GM23248 (cell line): ENCODE measurements around the gene TACR2. TPM values are rescaled to one million over a fixed set of nuclear protein-coding genes. Genes with fewer than 3 reads are reported as not detected.

Experiments used
- DNase-seq: peaks from one replicate; pipeline ENCODE4 v3.0.0-alpha.2; 2015
- H2AFZ ChIP-seq: fragments of 200-600 bp; sonication (generic); 2 replicates; pipeline ENCODE4 v1.6.1; 2016; ENCODE audit warnings: antibody characterized with exemption
- H3F3A ChIP-seq: fragments of 200-600 bp; sonication (generic); 2 replicates; pipeline ENCODE4 v1.6.1; 2016; ENCODE audit warnings: mild to moderate bottlenecking, antibody characterized with exemption, mixed run types; ENCODE audit not compliant: insufficient read depth
- H3K27ac ChIP-seq: fragments of 200-600 bp; sonication (generic); 2 replicates; pipeline ENCODE4 v1.5.1; 2016; ENCODE audit warnings: mild to moderate bottlenecking
- H3K27me3 ChIP-seq: fragments of 200-600 bp; sonication (generic); replicated peaks from 2 replicates; pipeline ENCODE4 v1.6.1; 2016; ENCODE audit warnings: mild to moderate bottlenecking; ENCODE audit not compliant: insufficient read depth
- H3K36me3 ChIP-seq: fragments of 200-600 bp; sonication (generic); 2 replicates; pipeline ENCODE4 v1.6.1; 2016; ENCODE audit warnings: low read depth, mild to moderate bottlenecking
- H3K4me1 ChIP-seq: fragments of 200-600 bp; sonication (generic); 2 replicates; pipeline ENCODE4 v1.6.1; 2016; ENCODE audit warnings: mild to moderate bottlenecking; ENCODE audit not compliant: insufficient read depth
- H3K4me2 ChIP-seq: fragments of 200-600 bp; sonication (generic); one replicate; pipeline ENCODE4 v1.6.1; 2016; ENCODE audit warnings: mild to moderate bottlenecking; ENCODE audit not compliant: unreplicated experiment
- H3K4me3 ChIP-seq: fragments of 200-600 bp; sonication (generic); 2 replicates; pipeline ENCODE4 v1.5.1; 2016; ENCODE audit warnings: mild to moderate bottlenecking
- H3K79me2 ChIP-seq: fragments of 200-600 bp; sonication (generic); 2 replicates; pipeline ENCODE4 v1.6.1; 2016; ENCODE audit warnings: mild to moderate bottlenecking; ENCODE audit not compliant: insufficient read depth
- H3K9ac ChIP-seq: fragments of 200-600 bp; sonication (generic); 2 replicates; pipeline ENCODE4 v1.6.1; 2016; ENCODE audit warnings: mild to moderate bottlenecking
- H3K9me2 ChIP-seq: fragments of 200-600 bp; sonication (generic); 2 replicates; pipeline ENCODE4 v1.6.1; 2016; ENCODE audit warnings: mixed run types, mild to moderate bottlenecking, moderate library complexity; ENCODE audit not compliant: insufficient read depth
- H3K9me3 ChIP-seq: fragments of 200-600 bp; sonication (generic); one replicate; pipeline ENCODE4 v1.6.1; 2017; ENCODE audit warnings: low read depth
- H4K20me1 ChIP-seq: fragments of 200-600 bp; sonication (generic); 2 replicates; pipeline ENCODE4 v1.6.0; 2016; ENCODE audit not compliant: insufficient read depth
- EZH2 ChIP-seq: fragments of 200-600 bp; sonication (generic); IDR thresholded peaks from 2 replicates; pipeline ENCODE4 v1.6.1; 2018; ENCODE audit warnings: antibody characterized with exemption, mild to moderate bottlenecking; ENCODE audit not compliant: insufficient read depth, poor library complexity, severe bottlenecking
- EZH2phosphoT487 ChIP-seq: fragments of 200-600 bp; sonication (generic); IDR thresholded peaks from 2 replicates; pipeline ENCODE4 v1.6.1; 2018; ENCODE audit warnings: antibody characterized with exemption, moderate library complexity, mild to moderate bottlenecking, low read depth; ENCODE audit not compliant: insufficient read depth
- WGBS, 2 experiments: methylation state at CpG; one replicate each; pipeline ENCODE4 v1.1.6; 2015 to 2017; ENCODE audit warnings: low lambda C conversion rate in 2 of 2, low coverage in 1 of 2; ENCODE audit errors: missing lambda C conversion rate in 2 of 2; 5-methylcytosine and 5-hydroxymethylcytosine counted together
- in situ Hi-C: fragments of 300-500 bp; cut with MboI; formaldehyde crosslinking; loops from 2 replicates; pipeline ENCODE4 v1.15.0; 2020
- polyA plus RNA-seq: library from polyadenylated mRNA; unstranded; fragments of >200 nt; fragmentation: Nextera tagmentation; extraction: Ambion mirVana; gene quantifications from 2 replicates; pipeline ENCODE4 v1.2.1, GENCODE V29; 2016
- total RNA-seq: library from RNA; depleted of rRNA; stranded (reverse); fragments of >200 nt; shearing (Covaris generic); gene quantifications from 2 replicates; pipeline ENCODE4 v1.2.3, GENCODE V29; 2014

Gene TACR2
- total and polyA plus RNA-seq, 2 experiments from 2014 or later = 0.24 to 0.54 TPM

DNA sequence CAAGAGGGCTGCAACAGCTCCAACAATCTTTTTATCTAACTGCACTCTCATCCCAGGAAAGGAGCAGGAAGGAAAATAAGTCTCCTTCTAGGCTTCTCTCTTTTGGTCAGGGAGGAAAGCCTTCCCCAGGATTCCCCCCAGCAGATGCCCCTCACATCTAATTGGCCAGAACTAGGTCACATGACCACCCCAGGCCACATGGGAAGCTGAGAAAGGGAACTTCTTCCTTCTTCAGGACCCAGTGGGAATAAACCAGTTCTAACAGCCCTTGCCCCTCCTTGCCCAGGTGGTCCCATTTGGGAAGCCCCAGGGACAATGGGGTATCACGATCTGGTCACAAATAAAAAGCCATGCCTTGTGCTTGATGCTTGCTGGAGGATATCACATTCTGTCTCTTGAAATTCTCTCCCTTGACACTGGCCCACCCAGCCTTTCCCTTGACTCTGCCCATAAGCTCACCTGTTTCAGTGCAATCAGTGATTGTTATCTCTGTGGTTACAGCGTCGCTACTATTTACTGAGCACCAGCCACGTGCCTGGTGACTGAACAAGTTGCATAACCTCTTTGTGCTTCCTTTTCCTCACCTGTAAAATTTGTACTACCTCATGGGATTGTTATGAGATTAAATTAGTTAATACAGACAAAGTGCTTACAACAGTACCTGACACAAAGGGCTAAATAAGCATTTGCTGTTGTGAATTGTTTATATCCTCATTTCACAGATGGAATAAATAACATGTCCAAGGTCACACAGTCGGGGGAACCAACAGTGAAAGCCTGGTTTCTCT lies 9.0 kb upstream of the TACR2 start:
- Histone ChIP-seq H3K9me2 (no peaks in the 10 kb centered on the region), H3K4me3 (no peak overlapping the region), H2AFZ (no peak overlapping the region), H3K4me2 (no peak overlapping the region), H3K9me3 (no peaks in the 10 kb centered on the region), H3K36me3 (no peaks in the 10 kb centered on the region), H3K27ac (no peak overlapping the region), H3K9ac (no peak overlapping the region), H3F3A (no peaks in the 10 kb centered on the region), H3K27me3 (peaks cover 12% of the 10 kb centered on the region; the same call in 1 of the 2 replicates), H4K20me1 (no peaks in the 10 kb centered on the region), H3K4me1 (no peaks in the 10 kb centered on the region), H3K79me2 (no peaks in the 10 kb centered on the region)
- TF ChIP-seq EZH2phosphoT487 (no peak), EZH2 (no peak)
- 71 to 72% methylated on average over 5 of the region's 5 CpGs for WGBS, 2 experiments
- DNase-seq = no peak
- in situ Hi-C loops = loop anchor here (10.0 kb wide), 1 partner anchor 209 kb away; the partner anchor contains the start of gene FAM241B

DNA sequence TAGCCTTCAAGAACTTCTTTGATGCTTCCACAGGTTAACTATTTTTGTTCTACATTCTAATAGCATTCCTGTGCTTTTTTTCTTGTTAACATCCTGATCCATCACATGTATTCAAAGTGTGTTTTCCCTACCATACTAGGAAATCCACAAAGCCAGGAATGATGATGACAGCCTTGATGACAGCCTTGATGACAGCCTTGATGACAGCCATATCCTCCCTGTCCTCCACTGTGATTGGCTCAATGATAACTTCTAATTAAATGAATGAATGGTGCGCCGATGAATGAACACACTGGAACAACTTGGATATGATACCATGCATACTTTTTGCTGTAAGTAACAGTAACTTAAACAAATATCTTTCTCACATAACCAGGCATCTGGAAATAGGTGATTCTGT lies 8.3 kb upstream of the TACR2 start:
- H3K4me3 ChIP-seq = no peak overlapping the region
- H3K9me2 ChIP-seq = no peaks in the 10 kb centered on the region
- H3K9ac ChIP-seq = no peak overlapping the region
- in situ Hi-C loops = loop anchor here (10.0 kb wide), 1 partner anchor 210 kb away; the partner anchor contains the start of gene FAM241B
- no peak overlapping the region for H3K4me2 ChIP-seq
- no peaks in the 10 kb centered on the region for H3K4me1 ChIP-seq
- DNase-seq = no peak
- TF ChIP-seq EZH2 = no peak
- TF ChIP-seq EZH2phosphoT487 = no peak
- 76 to 86% methylated on average over 2 of the region's 2 CpGs for WGBS, 2 experiments
- no peaks in the 10 kb centered on the region for H3F3A ChIP-seq
- H3K27ac ChIP-seq = no peak overlapping the region
- no peak overlapping the region for H2AFZ ChIP-seq
- peaks cover 12% of the 10 kb centered on the region; the same call in 1 of the 2 replicates for H3K27me3 ChIP-seq
- H3K79me2 ChIP-seq = no peaks in the 10 kb centered on the region
- H3K9me3 ChIP-seq = no peaks in the 10 kb centered on the region
- no peaks in the 10 kb centered on the region for H4K20me1 ChIP-seq
- H3K36me3 ChIP-seq = no peaks in the 10 kb centered on the region

GRCh38 chr10:69422676-69423075 lies 6.0 kb upstream of the TACR2 start:
- Histone ChIP-seq H4K20me1 (no peaks in the 10 kb centered on the region), H3K9me2 (no peaks in the 10 kb centered on the region), H3K36me3 (no peaks in the 10 kb centered on the region), H3F3A (no peaks in the 10 kb centered on the region), H3K4me1 (no peaks in the 10 kb centered on the region), H3K27ac (no peak overlapping the region), H3K9ac (no peak overlapping the region), H3K27me3 (peaks cover 12% of the 10 kb centered on the region; the same call in 1 of the 2 replicates), H3K9me3 (no peaks in the 10 kb centered on the region), H3K79me2 (no peaks in the 10 kb centered on the region), H3K4me2 (no peak overlapping the region), H3K4me3 (no peak overlapping the region), H2AFZ (no peak overlapping the region)
- no peak for DNase-seq
- no peak for TF ChIP-seq EZH2
- no peak for TF ChIP-seq EZH2phosphoT487
- 60 to 66% methylated on average over 4 of the region's 4 CpGs for WGBS, 2 experiments
- in situ Hi-C loops = loop anchor here (10.0 to 25.0 kb wide), 2 partner anchors 212 to 435 kb away; partner anchors contain the start of genes FAM241B and KIFBP

GRCh38 chr10:69421611-69422308 lies 5.0 kb upstream of the TACR2 start:
- H3K4me1 ChIP-seq = no peaks in the 10 kb centered on the region
- H3F3A ChIP-seq = no peaks in the 10 kb centered on the region
- H3K9me3 ChIP-seq = no peaks in the 10 kb centered on the region
- no peak overlapping the region for H3K27ac ChIP-seq
- H3K36me3 ChIP-seq = no peaks in the 10 kb centered on the region
- no peaks in the 10 kb centered on the region for H4K20me1 ChIP-seq
- no peak overlapping the region for H3K4me3 ChIP-seq
- in situ Hi-C loops = loop anchor here (10.0 to 25.0 kb wide), 2 partner anchors 213 to 434 kb away; partner anchors contain the start of genes FAM241B and KIFBP
- no peaks in the 10 kb centered on the region for H3K79me2 ChIP-seq
- 46 to 49% methylated on average over 12 to 13 of the region's 13 CpGs for WGBS, 2 experiments
- no peak overlapping the region for H3K4me2 ChIP-seq
- no peaks in the 10 kb centered on the region for H3K9me2 ChIP-seq
- TF ChIP-seq EZH2 = no peak
- no peak for TF ChIP-seq EZH2phosphoT487
- H3K9ac ChIP-seq = no peak overlapping the region
- peak; percentile 32 for DNase-seq
- H3K27me3 ChIP-seq = peaks cover 12% of the 10 kb centered on the region; the same call in 1 of the 2 replicates
- H2AFZ ChIP-seq = no peak overlapping the region
